Caco-2 (cell line): ENCODE measurements around the gene YES1. TPM values are rescaled to one million over a fixed set of nuclear protein-coding genes. Genes with fewer than 3 reads are reported as not detected.
A peak's percentile ranks its signal among the peaks of the same experiment; 100 is the strongest.
"Not testable (repeated sequence)": the region's sequence is repeated elsewhere in the genome, so short reads cannot be mapped to it uniquely, and the experiment has no call there.

ENCODE experiments used
- BruUV-seq: library from RNA; stranded (reverse); fragments of 400-500 nt; replicated peaks from 2 replicates; lab custom pipeline; 2021; lab: Mats Ljungman, UMichigan
- CTCF ChIA-PET: fragments of 300-600 bp; sonication (Branson Sonifier 250); formaldehyde crosslinking; loops from one replicate; lab custom pipeline; 2022; ENCODE audit warnings: antibody characterized with exemption; lab: Charles Lee
- POLR2A ChIA-PET: fragments of 300-600 bp; sonication (Branson Sonifier 250); formaldehyde crosslinking; loops from one replicate; lab custom pipeline; 2022; ENCODE audit warnings: antibody characterized with exemption; lab: Charles Lee
- DNase-seq, 2 experiments: peaks; one replicate each; pipeline versions ENCODE4 v3.0.0 to v3.0.0-alpha.2; 2020 to 2022
- H3K27me3 ChIP-seq: replicated peaks from 2 replicates; pipeline ENCODE4 v1.6.0; 2011; ENCODE audit warnings: low read length; ENCODE audit not compliant: control insufficient read depth, insufficient read depth
- H3K36me3 ChIP-seq: 2 replicates; pipeline ENCODE4 v1.5.1; 2011; ENCODE audit warnings: low read length; ENCODE audit not compliant: control insufficient read depth, insufficient read depth
- H3K4me1 ChIP-seq: fragments of 250-450 bp; sonication (Bioruptor Pico); 2 replicates; pipeline ENCODE4 v1.5.1; 2020; ENCODE audit warnings: mild to moderate bottlenecking
- H3K4me3 ChIP-seq: 2 replicates; pipeline ENCODE4 v1.5.1; 2011; ENCODE audit warnings: low read depth, mild to moderate bottlenecking, control low read depth, low read length
- H3K9me3 ChIP-seq: fragments of 250-450 bp; sonication (Bioruptor Pico); 2 replicates; pipeline ENCODE4 v1.5.1; 2020; ENCODE audit warnings: mild to moderate bottlenecking, moderate library complexity
- H3K27ac Mint-ChIP-seq: one replicate; pipeline ENCODE4 v1.8.0; 2022; ENCODE audit warnings: mixed read lengths; ENCODE audit not compliant: unreplicated experiment
- H3K27me3 Mint-ChIP-seq: one replicate; pipeline ENCODE4 v1.8.0; 2022; ENCODE audit warnings: mixed read lengths; ENCODE audit not compliant: insufficient read depth, unreplicated experiment
- H3K36me3 Mint-ChIP-seq: one replicate; pipeline ENCODE4 v1.8.0; 2022; ENCODE audit warnings: mild to moderate bottlenecking, mixed read lengths; ENCODE audit not compliant: insufficient read depth, unreplicated experiment
- H3K4me1 Mint-ChIP-seq: one replicate; pipeline ENCODE4 v1.8.0; 2022; ENCODE audit warnings: low read depth, mixed read lengths; ENCODE audit not compliant: unreplicated experiment
- H3K4me3 Mint-ChIP-seq: one replicate; pipeline ENCODE4 v1.8.0; 2022; ENCODE audit warnings: mild to moderate bottlenecking, moderate library complexity, mixed read lengths; ENCODE audit not compliant: unreplicated experiment
- H3K9me3 Mint-ChIP-seq: one replicate; pipeline ENCODE4 v1.8.0; 2022; ENCODE audit warnings: mixed read lengths; ENCODE audit not compliant: unreplicated experiment
- intact Hi-C: fragments of 100-400 bp; cut with micrococcal nuclease; formaldehyde crosslinking; loops from one replicate; pipeline ENCODE4 v1.10.0; 2022; ENCODE audit not compliant: unreplicated experiment
- total RNA-seq: library from RNA; stranded (reverse); gene quantifications from 2 replicates; pipeline ENCODE4 v1.2.3, GENCODE V29; 2022
- TF ChIP-seq, protein P1 (sequence below), 2 experiments: fragments of 200-600 bp in 1 of 2; IDR thresholded peaks; 1 replicate in 1 of 2; 2 replicates in 1 of 2; pipeline versions ENCODE4 v1.5.1 to v1.8.0; 2011 to 2022; ENCODE audit warnings: antibody characterized with exemption in 1 of 2, control low read depth in 1 of 2, inconsistent platforms in 1 of 2, low read depth in 1 of 2, low read length in 1 of 2, mild to moderate bottlenecking in 1 of 2, moderate library complexity in 1 of 2; ENCODE audit not compliant: insufficient read depth in 1 of 2, severe bottlenecking in 1 of 2, unreplicated experiment in 1 of 2

The YES1 gene
- total RNA-seq, 1 experiment from 2014 or later, result 95.0 TPM

DNA sequence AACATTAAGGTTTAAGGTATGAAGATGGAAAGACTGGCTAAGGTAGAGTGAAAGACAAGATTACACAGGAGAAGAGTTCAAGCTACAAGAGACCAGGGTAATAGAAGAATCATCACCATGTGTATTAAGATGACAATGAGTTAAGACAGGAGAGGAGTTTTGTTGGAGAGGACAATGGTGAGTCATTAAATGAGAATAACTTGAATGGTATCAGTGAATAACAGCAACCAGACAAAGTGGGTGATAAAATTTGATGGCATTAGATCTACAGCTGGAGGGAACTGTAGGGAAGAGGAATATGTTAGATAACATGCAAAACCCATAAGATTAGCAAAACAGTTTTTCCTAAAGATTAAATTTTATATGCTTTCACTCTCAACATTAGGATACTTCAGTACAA, 80.9 kb downstream of the YES1 start:
- Mint-ChIP-seq H3K4me3 (no peak overlapping the region), H3K4me1 (no peaks in the 10 kb centered on the region), H3K27me3 (no peaks in the 10 kb centered on the region), H3K9me3 (no peaks in the 10 kb centered on the region), H3K27ac (no peak overlapping the region), H3K36me3 (peaks cover 49% of the 10 kb centered on the region)
- no peaks in the 10 kb centered on the region for H3K4me1 ChIP-seq
- BruUV-seq, result no TSS peak
- intact Hi-C loops, result no loop called here
- no peak overlapping the region for H3K4me3 ChIP-seq
- no peaks in the 10 kb centered on the region for H3K27me3 ChIP-seq
- H3K9me3 ChIP-seq, result no peaks in the 10 kb centered on the region
- no peaks in the 10 kb centered on the region; the same call in 1 of the 2 replicates for H3K36me3 ChIP-seq
- CTCF ChIA-PET, result no interaction called here
- no peak for DNase-seq
- POLR2A ChIA-PET, result no interaction called here
- TF ChIP-seq, protein P1, sequence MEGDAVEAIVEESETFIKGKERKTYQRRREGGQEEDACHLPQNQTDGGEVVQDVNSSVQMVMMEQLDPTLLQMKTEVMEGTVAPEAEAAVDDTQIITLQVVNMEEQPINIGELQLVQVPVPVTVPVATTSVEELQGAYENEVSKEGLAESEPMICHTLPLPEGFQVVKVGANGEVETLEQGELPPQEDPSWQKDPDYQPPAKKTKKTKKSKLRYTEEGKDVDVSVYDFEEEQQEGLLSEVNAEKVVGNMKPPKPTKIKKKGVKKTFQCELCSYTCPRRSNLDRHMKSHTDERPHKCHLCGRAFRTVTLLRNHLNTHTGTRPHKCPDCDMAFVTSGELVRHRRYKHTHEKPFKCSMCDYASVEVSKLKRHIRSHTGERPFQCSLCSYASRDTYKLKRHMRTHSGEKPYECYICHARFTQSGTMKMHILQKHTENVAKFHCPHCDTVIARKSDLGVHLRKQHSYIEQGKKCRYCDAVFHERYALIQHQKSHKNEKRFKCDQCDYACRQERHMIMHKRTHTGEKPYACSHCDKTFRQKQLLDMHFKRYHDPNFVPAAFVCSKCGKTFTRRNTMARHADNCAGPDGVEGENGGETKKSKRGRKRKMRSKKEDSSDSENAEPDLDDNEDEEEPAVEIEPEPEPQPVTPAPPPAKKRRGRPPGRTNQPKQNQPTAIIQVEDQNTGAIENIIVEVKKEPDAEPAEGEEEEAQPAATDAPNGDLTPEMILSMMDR (IDR thresholded peaks at IDR 0.05; ENCODE audit: insufficient read depth in 1 of 2, low read depth in 1 of 2, low read length in 1 of 2, severe bottlenecking in 1 of 2, unreplicated experiment in 1 of 2), result no peak

DNA sequence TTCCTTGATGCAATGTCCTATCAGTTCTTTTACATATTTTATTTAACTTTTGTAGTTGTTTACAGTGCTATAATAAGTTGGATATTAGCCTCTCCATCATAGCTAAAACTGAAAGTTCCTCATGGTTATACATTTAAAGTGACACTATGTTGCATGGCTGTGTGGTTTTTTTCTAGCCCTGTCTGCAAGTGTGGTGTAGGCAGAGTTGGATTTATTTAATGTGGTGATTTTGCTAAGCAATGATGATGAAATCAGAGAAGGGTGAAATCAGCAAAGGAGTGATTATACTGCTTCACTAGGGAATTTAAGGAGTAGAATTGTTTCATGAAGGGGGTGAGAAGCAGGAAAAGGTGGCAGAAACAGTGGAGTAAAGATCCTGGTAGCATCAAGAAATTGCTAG, 81.3 kb downstream of the YES1 start:
- no peak overlapping the region for H3K4me3 ChIP-seq
- no peaks in the 10 kb centered on the region for H3K4me1 ChIP-seq
- Mint-ChIP-seq H3K27ac (no peak overlapping the region), H3K9me3 (no peaks in the 10 kb centered on the region), H3K4me1 (no peaks in the 10 kb centered on the region), H3K36me3 (peaks cover 52% of the 10 kb centered on the region), H3K27me3 (no peaks in the 10 kb centered on the region), H3K4me3 (no peak overlapping the region)
- H3K27me3 ChIP-seq, result no peaks in the 10 kb centered on the region
- H3K36me3 ChIP-seq, result no peaks in the 10 kb centered on the region; the same call in 1 of the 2 replicates
- no peak for DNase-seq
- ChIA-PET POLR2A (no interaction called here), CTCF (no interaction called here)
- BruUV-seq, result no TSS peak
- intact Hi-C loops, result no loop called here
- no peaks in the 10 kb centered on the region for H3K9me3 ChIP-seq
- TF ChIP-seq, protein P1 (IDR thresholded peaks at IDR 0.05; ENCODE audit: insufficient read depth in 1 of 2, low read depth in 1 of 2, low read length in 1 of 2, severe bottlenecking in 1 of 2, unreplicated experiment in 1 of 2), result no peak

- H3K4me1 ChIP-seq, intact Hi-C loops, H3K36me3 ChIP-seq, POLR2A ChIA-PET, H3K4me3 ChIP-seq, H3K27me3 ChIP-seq, H3K9me3 Mint-ChIP-seq, H3K4me3 Mint-ChIP-seq, H3K27ac Mint-ChIP-seq, BruUV-seq, CTCF ChIA-PET, H3K27me3 Mint-ChIP-seq, H3K9me3 ChIP-seq, H3K4me1 Mint-ChIP-seq: not testable (repeated sequence)
- peaks cover 52% of the 10 kb centered on the region for H3K36me3 Mint-ChIP-seq
- TF ChIP-seq, protein P1 (IDR thresholded peaks at IDR 0.05; ENCODE audit: insufficient read depth in 1 of 2, low read depth in 1 of 2, low read length in 1 of 2, severe bottlenecking in 1 of 2, unreplicated experiment in 1 of 2), result peak; percentile 24 to 47
- peak in 1 of 2 experiments; percentile 35 for DNase-seq
These were observed 81.9 kb downstream of the YES1 start for GRCh38 chr18:730120-730519.
